ENCODE results near the gene DDC.

DDC gene

GRCh38 chr7:50450590-50451032 lies 114.6 kb downstream of the DDC start:
- peak; percentile 27 for DNase-seq

DNA sequence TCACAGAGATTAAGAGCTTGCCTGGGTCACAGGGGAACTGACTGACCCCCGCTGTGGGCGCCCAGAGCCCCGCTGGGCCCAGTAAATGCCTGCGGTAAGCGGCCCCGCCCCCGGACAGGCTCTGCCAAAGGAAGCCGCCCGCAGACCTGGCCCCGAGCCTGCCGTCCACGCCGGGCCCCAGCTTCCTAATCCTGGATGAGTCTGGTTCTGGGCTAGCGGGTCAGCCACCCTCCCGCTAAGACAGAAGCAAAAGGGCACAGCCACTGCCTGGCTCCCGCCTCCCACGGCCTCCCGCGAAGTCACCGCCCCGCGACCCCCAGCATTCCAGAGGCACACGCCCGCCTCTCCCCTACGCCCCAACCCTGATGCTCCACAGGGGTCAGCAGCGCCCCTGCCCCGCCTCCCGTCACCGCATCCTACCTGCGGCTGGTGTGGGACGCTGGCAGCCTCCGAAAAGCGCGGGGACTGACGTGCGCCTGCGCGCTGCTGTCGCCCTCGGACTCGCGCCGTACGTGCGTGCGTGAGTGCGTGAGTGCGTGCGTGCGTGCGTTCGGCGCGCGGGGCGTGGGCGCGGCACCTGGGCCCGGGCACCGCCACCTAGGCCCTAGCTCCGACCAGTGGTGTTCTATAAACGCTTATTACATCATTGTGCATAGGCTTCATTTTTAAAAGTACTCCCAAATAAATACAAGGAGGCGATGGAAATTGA lies 115.2 kb downstream of the DDC start, which contains the start of gene FIGNL1:
Gene FIGNL1, minus strand, starts transcription at position 470 of the 709 bp plus-strand sequence. CDS start 3,063 bp downstream, outside the sequence.
- peak; percentile 80 for DNase-seq

GRCh38 chr7:50449501-50449880 lies 115.7 kb downstream of the DDC start:
- no peak for DNase-seq

- DNase-seq, result no peak
Measured at GRCh38 chr7:50448823-50449222, 116.4 kb downstream of the DDC start.

DNA sequence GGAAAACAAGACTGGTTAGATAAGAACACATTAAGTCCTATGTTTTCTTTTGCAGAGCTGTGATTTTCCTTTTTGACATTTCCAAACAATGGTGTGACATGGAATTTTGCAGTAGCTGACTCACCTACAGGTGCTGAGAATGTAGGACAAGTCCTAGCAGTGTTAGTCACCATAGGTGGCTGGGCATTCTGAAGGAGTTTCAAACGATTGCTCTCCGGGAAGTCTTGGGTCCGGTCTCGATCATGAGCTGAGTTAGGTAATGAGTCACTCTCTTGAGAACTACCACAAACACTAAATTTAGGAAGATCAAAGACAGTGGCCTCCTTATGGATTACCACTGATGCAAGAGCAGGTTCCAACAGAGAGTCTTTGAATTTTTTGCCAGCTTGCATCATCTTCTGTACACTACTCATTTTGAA lies 118.7 kb downstream of the DDC start:
- DNase-seq, result no peak

DNA sequence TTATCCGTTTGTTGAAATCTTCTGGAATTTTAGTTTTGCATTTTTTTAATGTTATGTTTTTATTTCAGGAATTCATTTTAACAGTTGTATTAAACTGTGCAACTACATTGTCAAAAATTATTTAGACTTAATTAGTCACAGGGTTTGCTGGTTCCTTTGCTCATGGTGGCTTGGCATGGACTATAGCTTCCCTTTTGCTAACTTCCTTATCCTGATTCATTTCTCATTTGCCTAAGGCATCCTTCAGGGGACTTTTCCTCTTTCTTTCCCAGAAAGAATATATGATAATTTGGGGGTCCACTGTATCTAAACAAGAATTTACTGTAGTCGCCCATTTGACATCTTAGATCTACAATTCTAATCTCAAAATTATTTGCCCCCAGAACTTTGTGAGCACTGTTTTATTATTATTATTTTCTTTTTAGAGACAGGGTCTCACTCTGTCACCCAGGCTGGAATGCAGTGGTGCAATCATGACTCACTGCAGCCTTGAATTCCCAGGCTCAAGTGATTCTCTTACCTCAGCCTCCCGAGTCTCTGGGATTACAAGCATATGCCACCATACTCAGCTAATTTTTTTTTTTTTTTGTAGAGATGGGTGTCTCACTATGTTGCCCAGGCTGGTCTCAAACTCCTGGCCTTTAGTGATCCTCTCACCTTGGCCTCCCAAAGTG lies 128.9 kb downstream of the DDC start:
- DNase-seq, result no peak

DNA sequence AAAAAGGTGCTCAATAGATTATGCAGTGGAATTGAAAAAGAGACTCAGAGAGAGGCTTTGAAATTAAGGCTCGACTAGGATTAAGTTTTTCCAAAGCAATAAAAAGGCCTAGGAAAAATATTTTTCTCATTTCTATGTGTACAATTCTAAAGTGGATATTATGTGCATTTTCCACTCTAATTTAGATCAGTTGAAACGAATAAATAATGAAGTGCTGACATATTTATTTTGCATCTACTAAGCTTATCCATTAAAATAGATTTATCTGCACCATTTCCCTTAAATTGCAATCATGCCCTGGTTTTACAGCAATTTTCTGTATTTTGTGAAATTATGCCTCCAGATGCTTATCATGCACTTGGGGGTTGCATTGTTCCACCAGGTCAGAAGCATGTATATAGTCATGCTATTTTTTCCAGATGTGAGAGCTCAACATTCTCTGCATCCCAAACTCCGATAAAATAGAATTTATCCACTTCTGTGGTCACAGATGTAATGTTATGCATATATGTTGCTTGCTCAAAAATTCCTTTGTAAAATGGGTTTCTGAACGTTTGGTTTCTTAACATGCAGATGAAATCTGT lies 133.4 kb downstream of the DDC start:
- DNase-seq, result no peak

- no peak for DNase-seq
Measured at GRCh38 chr7:50431316-50431715, 133.9 kb downstream of the DDC start.

DNA sequence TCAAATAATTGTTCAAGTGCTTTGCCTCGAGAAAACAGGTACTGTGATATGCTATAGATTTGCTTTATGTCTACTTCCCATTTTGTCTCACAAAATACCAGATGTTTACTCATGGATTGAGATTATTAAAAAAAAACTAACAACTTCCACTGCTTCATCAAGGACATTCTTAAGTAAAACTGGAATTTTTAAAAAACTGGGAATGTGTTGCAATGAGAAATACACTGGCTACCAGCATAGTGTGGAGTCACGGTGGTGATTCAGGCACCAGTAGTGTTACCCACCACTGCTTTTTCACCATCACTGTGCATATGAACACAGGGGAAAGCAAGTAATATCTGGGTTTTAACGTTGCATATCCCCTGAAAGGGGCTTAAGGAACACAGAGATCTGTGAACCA lies 136.3 kb downstream of the DDC start:
- no peak for DNase-seq

GRCh38 chr7:50427518-50427917 lies 137.7 kb downstream of the DDC start:
- no peak for DNase-seq

DNA sequence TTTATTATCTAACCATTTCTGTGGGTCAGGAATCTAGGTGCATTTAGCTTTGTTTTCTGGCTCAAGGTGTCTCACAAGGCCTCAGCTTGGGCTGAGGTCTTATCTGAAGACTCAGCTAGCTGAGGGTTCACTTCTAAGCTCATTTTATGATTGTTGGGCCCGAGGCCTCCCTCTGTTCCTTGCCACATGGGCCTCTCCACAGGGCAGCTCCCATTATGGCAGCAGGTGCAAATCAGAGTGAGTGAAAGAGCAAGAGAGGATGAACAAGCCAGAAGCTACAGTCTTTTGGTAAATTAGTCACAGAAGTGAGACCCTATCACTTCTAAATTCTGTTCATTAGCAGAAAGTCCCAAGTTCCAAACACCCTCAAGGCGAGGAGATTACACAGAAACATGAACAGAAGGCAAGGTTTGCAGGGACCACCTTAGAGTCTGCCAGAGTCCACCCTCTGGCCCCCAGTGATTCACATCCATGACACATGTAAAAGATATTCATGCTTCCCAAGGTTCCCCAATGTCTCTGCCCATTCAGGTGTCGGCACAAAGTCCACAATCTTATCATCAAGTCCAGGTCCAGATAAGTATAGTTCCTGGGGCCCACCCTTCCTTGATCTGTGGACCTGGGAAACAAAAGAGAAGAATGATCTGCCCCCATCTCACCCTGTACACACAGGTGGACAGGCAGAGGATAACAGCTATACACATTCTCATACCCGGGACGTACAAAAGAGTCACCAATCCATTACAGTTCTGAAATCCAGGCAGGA lies 138.7 kb downstream of the DDC start:
- no peak for DNase-seq

DNA sequence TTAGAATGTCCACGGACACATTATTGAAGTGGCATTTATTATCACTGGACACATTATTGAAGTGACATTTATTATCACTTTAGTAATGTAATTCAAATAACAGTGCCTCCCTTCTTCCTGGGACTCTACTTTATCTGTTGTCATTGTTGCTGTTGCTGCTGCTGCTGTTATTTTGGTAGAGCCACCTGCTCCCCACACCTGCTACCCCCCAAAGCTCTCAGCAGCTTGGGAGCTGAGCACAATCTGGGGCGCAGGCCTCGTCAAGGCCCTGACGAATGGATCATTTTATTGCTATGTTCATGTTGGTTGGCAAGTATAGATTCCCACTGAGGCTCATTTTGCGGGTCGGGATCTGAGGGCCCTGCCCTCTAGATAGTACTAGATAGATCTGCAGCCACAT lies 139.9 kb downstream of the DDC start:
- no peak for DNase-seq

- DNase-seq, result no peak
Measured at GRCh38 chr7:50423860-50424259, 141.3 kb downstream of the DDC start.

- DNase-seq, result no peak
Measured at GRCh38 chr7:50422858-50423257, 142.3 kb downstream of the DDC start.

DNA sequence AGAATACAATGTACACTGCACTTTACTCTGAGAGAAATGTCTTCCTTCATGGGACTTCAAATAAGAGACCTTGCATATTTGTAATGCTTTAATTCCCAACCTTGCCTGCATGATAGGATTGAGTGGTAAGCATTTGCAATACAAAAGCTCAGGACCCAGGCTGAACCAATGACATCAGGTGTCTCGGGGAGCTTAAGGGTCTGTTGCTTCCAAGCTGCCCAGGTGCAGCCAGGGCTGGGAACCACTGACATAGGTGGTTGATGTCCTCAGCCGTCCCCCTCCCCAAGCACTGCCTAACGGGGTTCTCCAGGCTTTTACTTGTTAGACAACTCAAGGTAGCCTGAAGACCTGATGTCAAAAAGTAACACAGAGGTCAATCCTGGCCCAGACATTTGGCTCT lies 144.2 kb downstream of the DDC start:
- no peak for DNase-seq

DNA sequence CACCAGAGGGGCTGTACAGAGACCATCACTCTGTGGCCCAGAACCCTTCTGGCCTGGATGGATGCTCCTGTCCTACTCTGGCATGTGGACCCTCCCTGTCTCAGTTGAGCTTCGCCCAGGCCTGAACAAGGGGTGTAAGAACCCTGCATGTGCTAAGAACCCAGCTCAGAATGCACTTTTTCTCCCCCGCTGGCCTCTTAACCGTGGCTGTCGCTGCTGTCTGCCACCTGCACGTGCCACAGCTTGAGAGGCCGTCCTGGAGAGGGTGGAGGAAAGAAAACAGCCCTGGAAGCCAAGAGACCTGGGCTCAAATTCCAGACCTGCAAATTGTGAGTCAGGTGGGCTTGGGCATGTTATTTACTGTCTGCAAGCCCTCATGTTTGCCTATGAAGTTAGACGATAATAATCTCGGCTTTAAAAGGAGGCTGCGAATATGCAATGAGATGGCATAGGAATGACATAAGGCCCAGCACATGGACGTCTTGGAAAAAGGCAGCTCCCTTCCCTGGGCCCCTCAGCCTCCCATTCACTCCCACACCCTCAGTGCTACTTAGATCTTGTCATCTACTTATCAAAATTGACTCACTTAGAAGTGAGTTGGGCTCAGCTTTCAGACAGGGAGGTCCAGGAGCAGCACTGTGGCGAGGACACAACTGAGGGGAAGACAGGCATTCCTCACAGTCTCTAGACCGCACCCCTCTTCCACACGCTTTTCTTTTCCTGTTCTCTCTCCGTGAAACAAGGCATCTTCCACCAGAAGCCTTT lies 146.5 kb downstream of the DDC start:
- no peak for DNase-seq

GRCh38 chr7:50418086-50418515 lies 147.1 kb downstream of the DDC start:
- DNase-seq, result peak; percentile 81

- DNase-seq, result no peak
Measured at GRCh38 chr7:50416527-50417182, 148.6 kb downstream of the DDC start.

DNA sequence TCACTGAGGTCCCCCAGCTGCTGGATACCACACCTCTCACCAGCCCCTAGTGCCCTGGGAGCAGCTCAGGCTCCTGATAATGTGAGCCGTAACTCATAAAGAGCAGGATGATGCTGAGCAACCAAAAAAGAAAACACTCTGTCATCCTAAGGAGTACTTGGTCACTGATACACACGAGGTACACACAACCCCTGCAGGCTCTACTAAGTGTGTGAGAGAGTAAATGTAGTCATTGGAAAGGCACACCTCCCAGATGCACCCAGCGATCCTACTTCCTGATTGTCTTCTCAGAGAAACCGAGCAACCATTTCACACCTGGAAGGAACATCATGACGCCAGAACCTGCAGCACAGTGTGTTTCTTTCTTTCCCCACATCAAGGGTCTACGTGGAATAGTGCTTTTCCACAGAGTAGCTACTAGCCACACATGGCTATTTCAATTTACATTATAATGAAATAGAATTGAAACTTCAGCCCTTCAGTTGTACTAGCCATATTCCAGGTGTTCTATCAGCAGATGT lies 149.3 kb downstream of the DDC start:
- DNase-seq, result no peak

GRCh38 chr7:50413561-50413960 lies 151.6 kb downstream of the DDC start:
- DNase-seq, result no peak

- DNase-seq, result no peak
Measured at GRCh38 chr7:50412973-50413372, 152.2 kb downstream of the DDC start.

- no peak for DNase-seq
Measured at GRCh38 chr7:50411332-50411731, 153.9 kb downstream of the DDC start.

All from CD4-positive, alpha-beta T cell treated with Interleukin-12 subunit alpha and Interleukin-12 subunit beta, for 1 hour (primary cell).